ENCODE measurements around the gene PYHIN1. TPM values are rescaled to one million over a fixed set of nuclear protein-coding genes. Genes with fewer than 3 reads are reported as not detected.
"Not testable (repeated sequence)": the region's sequence is repeated elsewhere in the genome, so short reads cannot be mapped to it uniquely, and the experiment has no call there.

The PYHIN1 gene
- total RNA-seq, 2 donors from 2014 or later = not detected

DNA sequence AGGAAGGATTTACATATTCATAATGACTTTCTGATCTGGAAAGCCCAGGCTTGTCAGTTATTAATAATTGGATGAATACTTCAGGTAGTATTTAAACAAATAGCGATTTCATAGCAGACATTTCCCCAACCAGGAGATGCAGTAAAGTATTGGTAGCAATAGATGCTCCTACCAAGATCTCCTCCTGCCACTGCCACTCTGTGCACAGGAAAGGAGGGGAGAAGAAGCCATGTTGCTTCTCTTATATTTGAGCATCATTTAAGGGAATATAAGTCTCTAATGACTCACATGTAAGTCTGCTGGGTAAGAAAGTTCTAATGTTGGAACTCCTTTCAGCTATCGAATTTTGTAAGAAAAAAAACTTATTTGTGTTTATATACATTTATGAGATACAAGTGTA is 77.9 kb downstream of the PYHIN1 start:
- no peak overlapping the region for H3K9ac ChIP-seq (ENCODE audit: extremely low read depth, low read length, poor library complexity, severe bottlenecking)
- H3K36me3 ChIP-seq (ENCODE audit: control insufficient read depth, insufficient read depth, low read length) = no peaks in the 10 kb centered on the region
- no peak overlapping the region for H3K4me3 Mint-ChIP-seq
- H3K4me1 Mint-ChIP-seq = peaks cover 51% of the 10 kb centered on the region
- 93% methylated on average over 2 of the region's 2 CpGs; no CpG with 5 or more reads in 1 of the 2 experiments for WGBS, 2 experiments (ENCODE audit: insufficient coverage in 1 of 2, insufficient read length in 1 of 2)
- TF ChIP-seq, protein P1, sequence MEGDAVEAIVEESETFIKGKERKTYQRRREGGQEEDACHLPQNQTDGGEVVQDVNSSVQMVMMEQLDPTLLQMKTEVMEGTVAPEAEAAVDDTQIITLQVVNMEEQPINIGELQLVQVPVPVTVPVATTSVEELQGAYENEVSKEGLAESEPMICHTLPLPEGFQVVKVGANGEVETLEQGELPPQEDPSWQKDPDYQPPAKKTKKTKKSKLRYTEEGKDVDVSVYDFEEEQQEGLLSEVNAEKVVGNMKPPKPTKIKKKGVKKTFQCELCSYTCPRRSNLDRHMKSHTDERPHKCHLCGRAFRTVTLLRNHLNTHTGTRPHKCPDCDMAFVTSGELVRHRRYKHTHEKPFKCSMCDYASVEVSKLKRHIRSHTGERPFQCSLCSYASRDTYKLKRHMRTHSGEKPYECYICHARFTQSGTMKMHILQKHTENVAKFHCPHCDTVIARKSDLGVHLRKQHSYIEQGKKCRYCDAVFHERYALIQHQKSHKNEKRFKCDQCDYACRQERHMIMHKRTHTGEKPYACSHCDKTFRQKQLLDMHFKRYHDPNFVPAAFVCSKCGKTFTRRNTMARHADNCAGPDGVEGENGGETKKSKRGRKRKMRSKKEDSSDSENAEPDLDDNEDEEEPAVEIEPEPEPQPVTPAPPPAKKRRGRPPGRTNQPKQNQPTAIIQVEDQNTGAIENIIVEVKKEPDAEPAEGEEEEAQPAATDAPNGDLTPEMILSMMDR (conservative IDR thresholded peaks at IDR 0.05) = no peak
- no peaks in the 10 kb centered on the region for H3K27me3 ChIP-seq (ENCODE audit: control insufficient read depth, insufficient read depth, low read length, poor library complexity, severe bottlenecking)
- no peak overlapping the region for H3K27ac ChIP-seq (ENCODE audit: low read depth, low read length)
- no peak for DNase-seq
- peaks cover 1% of the 10 kb centered on the region for H3K36me3 Mint-ChIP-seq (ENCODE audit: low read depth)
- H3K9me3 Mint-ChIP-seq = no peaks in the 10 kb centered on the region
- H3K27me3 Mint-ChIP-seq (ENCODE audit: insufficient read depth) = no peaks in the 10 kb centered on the region
- no peak overlapping the region for H3K27ac Mint-ChIP-seq
- H3K4me1 ChIP-seq (ENCODE audit: control insufficient read depth, insufficient read depth, low read length) = peaks cover 19% of the 10 kb centered on the region
- no peaks in the 10 kb centered on the region for H3K9me3 ChIP-seq (ENCODE audit: control insufficient read depth, low read length)
- no peak overlapping the region for H3K4me3 ChIP-seq (ENCODE audit: low read length)

DNA sequence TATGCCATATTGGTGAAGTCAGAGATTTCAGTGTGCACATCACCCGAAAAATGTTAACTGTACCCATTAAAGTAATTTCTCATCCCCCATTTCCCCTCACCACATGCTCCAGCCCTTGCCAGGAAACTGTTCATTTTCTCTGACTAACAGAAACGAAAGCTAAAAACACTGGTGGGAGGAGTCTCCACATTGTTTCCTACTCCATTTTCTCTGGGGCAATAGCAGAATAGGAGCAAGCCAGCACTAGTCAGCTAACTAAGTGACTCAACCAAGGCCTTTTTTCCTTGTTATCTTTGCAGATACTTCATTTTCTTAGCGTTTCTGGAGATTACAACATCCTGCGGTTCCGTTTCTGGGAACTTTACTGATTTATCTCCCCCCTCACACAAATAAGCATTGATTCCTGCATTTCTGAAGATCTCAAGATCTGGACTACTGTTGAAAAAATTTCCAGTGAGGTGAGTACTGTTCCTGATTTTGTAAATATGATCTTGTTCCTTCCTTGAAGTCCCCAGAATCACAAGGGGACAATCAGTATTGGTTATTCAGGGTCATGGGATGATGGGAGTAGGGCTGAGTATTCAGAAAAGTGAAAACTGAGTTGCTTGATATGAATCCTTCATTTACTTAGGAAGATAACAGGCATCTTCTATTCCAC is 78.5 kb downstream of the PYHIN1 start, which contains the start of gene IFI16:
TSS of gene IFI16 (plus strand) at position 204 of the 658 bp plus-strand sequence. CDS start 4,774 bp downstream, outside the sequence.
- TF ChIP-seq, protein P1 (conservative IDR thresholded peaks at IDR 0.05) = no peak
- Mint-ChIP-seq H3K27ac (no peak within 1 kb of the TSS), H3K27me3 (ENCODE audit: insufficient read depth) (no peaks in the 10 kb centered on the region), H3K9me3 (no peaks in the 10 kb centered on the region), H3K4me3 (no peak within 1 kb of the TSS), H3K4me1 (peaks cover 45% of the 10 kb centered on the region), H3K36me3 (ENCODE audit: low read depth) (peaks cover 4% of the 10 kb centered on the region)
- Histone ChIP-seq H3K9ac (ENCODE audit: extremely low read depth, low read length, poor library complexity, severe bottlenecking) (no peak within 1 kb of the TSS), H3K4me1 (ENCODE audit: control insufficient read depth, insufficient read depth, low read length) (peaks cover 15% of the 10 kb centered on the region), H3K4me3 (ENCODE audit: low read length) (no peak within 1 kb of the TSS), H3K9me3 (ENCODE audit: control insufficient read depth, low read length) (no peaks in the 10 kb centered on the region), H3K27me3 (ENCODE audit: control insufficient read depth, insufficient read depth, low read length, poor library complexity, severe bottlenecking) (no peaks in the 10 kb centered on the region), H3K36me3 (ENCODE audit: control insufficient read depth, insufficient read depth, low read length) (no peaks in the 10 kb centered on the region), H3K27ac (ENCODE audit: low read depth, low read length) (no peak within 1 kb of the TSS)
- WGBS, 2 experiments (ENCODE audit: insufficient coverage in 1 of 2, insufficient read length in 1 of 2) = 77 to 83% methylated on average over 4 to 5 of the region's 5 CpGs
- no peak for DNase-seq

DNA sequence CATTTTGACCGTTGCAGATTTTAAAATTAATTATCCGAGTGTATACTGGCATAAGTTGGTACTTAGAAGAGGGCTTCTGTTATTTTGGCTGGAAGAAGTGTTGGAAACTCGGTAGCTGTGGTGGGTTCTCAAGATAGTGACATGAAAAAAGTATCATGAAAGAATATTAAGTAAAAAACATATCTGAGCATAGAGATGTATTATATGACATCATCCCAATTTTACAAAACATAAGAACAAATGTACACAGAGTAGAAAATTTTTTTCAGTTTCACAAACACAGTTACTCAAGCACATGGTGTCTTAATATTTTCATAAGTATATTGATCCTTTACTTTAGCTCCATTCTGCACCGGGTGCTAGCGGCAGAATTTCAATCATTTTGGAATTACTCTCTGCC is 79.0 kb downstream of the PYHIN1 start:
- H3K4me1 Mint-ChIP-seq = peaks cover 40% of the 10 kb centered on the region
- no peak overlapping the region for H3K27ac Mint-ChIP-seq
- H3K4me1 ChIP-seq (ENCODE audit: control insufficient read depth, insufficient read depth, low read length) = peaks cover 10% of the 10 kb centered on the region
- no peak overlapping the region for H3K27ac ChIP-seq (ENCODE audit: low read depth, low read length)
- WGBS, 2 experiments (ENCODE audit: insufficient coverage in 1 of 2, insufficient read length in 1 of 2) = 94 to 96% methylated on average over 4 to 5 of the region's 5 CpGs
- H3K4me3 Mint-ChIP-seq = no peak overlapping the region
- DNase-seq = no peak
- TF ChIP-seq, protein P1 (conservative IDR thresholded peaks at IDR 0.05) = no peak
- no peaks in the 10 kb centered on the region for H3K36me3 ChIP-seq (ENCODE audit: control insufficient read depth, insufficient read depth, low read length)
- H3K9me3 Mint-ChIP-seq = no peaks in the 10 kb centered on the region
- peaks cover 5% of the 10 kb centered on the region for H3K36me3 Mint-ChIP-seq (ENCODE audit: low read depth)
- H3K27me3 Mint-ChIP-seq (ENCODE audit: insufficient read depth) = no peaks in the 10 kb centered on the region
- no peak overlapping the region for H3K9ac ChIP-seq (ENCODE audit: extremely low read depth, low read length, poor library complexity, severe bottlenecking)
- H3K9me3 ChIP-seq (ENCODE audit: control insufficient read depth, low read length) = no peaks in the 10 kb centered on the region
- no peaks in the 10 kb centered on the region for H3K27me3 ChIP-seq (ENCODE audit: control insufficient read depth, insufficient read depth, low read length, poor library complexity, severe bottlenecking)
- no peak overlapping the region for H3K4me3 ChIP-seq (ENCODE audit: low read length)

DNA sequence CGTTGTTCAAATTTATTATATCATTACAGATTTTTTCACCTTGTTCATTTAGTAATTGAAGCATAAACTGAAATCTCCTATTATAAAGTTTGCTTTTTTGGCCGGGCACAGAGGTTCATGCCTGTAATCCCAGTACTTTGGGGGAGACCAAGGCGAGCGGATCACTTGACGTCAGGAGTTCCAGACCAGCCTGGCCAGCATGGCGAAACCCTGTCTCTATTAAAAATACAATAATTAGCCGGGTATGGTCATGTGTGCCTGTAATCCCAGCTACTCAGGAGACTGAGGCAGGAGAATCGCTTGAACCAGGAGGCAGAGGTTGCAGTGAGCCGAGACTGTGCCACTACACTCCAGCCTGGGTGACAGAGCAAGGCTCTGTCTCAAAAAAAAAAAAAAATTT is 79.6 kb downstream of the PYHIN1 start:
- not testable (repeated sequence) for H3K9me3 Mint-ChIP-seq; H3K27me3 Mint-ChIP-seq (ENCODE audit: insufficient read depth); H3K27me3 ChIP-seq (ENCODE audit: control insufficient read depth, insufficient read depth, low read length, poor library complexity, severe bottlenecking); H3K4me1 ChIP-seq (ENCODE audit: control insufficient read depth, insufficient read depth, low read length); H3K4me3 ChIP-seq (ENCODE audit: low read length); DNase-seq; H3K36me3 ChIP-seq (ENCODE audit: control insufficient read depth, insufficient read depth, low read length); H3K9ac ChIP-seq (ENCODE audit: extremely low read depth, low read length, poor library complexity, severe bottlenecking); H3K9me3 ChIP-seq (ENCODE audit: control insufficient read depth, low read length); H3K27ac ChIP-seq (ENCODE audit: low read depth, low read length); H3K36me3 Mint-ChIP-seq (ENCODE audit: low read depth); H3K27ac Mint-ChIP-seq; H3K4me3 Mint-ChIP-seq
- WGBS, 2 experiments (ENCODE audit: insufficient coverage in 1 of 2, insufficient read length in 1 of 2) = 95 to 100% methylated on average over 7 to 8 of the region's 9 CpGs
- peaks cover 34% of the 10 kb centered on the region for H3K4me1 Mint-ChIP-seq

All from endodermal cell (in vitro differentiated cells).